ENCODE measurements around the gene KCND3.

The KCND3 gene

GRCh38 chr1:111735858-111736544, 253.5 kb downstream of the KCND3 start:
- H4K20me1 ChIP-seq (ENCODE audit: insufficient read depth, low read length), result no peaks in the 10 kb centered on the region
- no peaks in the 10 kb centered on the region for H3K79me2 ChIP-seq (ENCODE audit: insufficient read depth, low read length)
- no peaks in the 10 kb centered on the region for H3K36me3 ChIP-seq (ENCODE audit: insufficient read depth, low read length)
- TF ChIP-seq CTCF (IDR thresholded peaks at IDR 0.05; ENCODE audit: low read length) (no peak), EZH2 (IDR thresholded peaks at IDR 0.05; ENCODE audit: borderline replicate concordance, low read length) (no peak)
- H3K9me3 ChIP-seq (ENCODE audit: low read length), result no peaks in the 10 kb centered on the region
- H2AFZ ChIP-seq (ENCODE audit: low read length), result no peak overlapping the region
- no peak overlapping the region for H3K27ac ChIP-seq (ENCODE audit: low read depth, low read length, poor library complexity, severe bottlenecking)
- H3F3A ChIP-seq (ENCODE audit: insufficient read depth, low read length), result no peaks in the 10 kb centered on the region
- H3K4me1 ChIP-seq (ENCODE audit: insufficient read depth, low read length, severe bottlenecking), result peaks cover 29% of the 10 kb centered on the region
- no peak overlapping the region for H3K4me2 ChIP-seq (ENCODE audit: low read length)
- no peak overlapping the region for H3K4me3 ChIP-seq (ENCODE audit: low read depth, low read length, poor library complexity, severe bottlenecking)
- H3K9ac ChIP-seq (ENCODE audit: low read length), result no peak overlapping the region
- no peaks in the 10 kb centered on the region for H3K9me2 ChIP-seq (ENCODE audit: low read depth, low read length)
- H3K27me3 ChIP-seq (ENCODE audit: insufficient read depth, low read length), result no peaks in the 10 kb centered on the region

GRCh38 chr1:111735321-111735720, 254.1 kb downstream of the KCND3 start:
- no peak overlapping the region for H3K9ac ChIP-seq (ENCODE audit: low read length)
- no peak overlapping the region for H2AFZ ChIP-seq (ENCODE audit: low read length)
- no peak overlapping the region for H3K27ac ChIP-seq (ENCODE audit: low read depth, low read length, poor library complexity, severe bottlenecking)
- H3K9me3 ChIP-seq (ENCODE audit: low read length), result no peaks in the 10 kb centered on the region
- H3K4me2 ChIP-seq (ENCODE audit: low read length), result no peak overlapping the region
- peaks cover 29% of the 10 kb centered on the region for H3K4me1 ChIP-seq (ENCODE audit: insufficient read depth, low read length, severe bottlenecking)
- H3K27me3 ChIP-seq (ENCODE audit: insufficient read depth, low read length), result no peaks in the 10 kb centered on the region
- H3K9me2 ChIP-seq (ENCODE audit: low read depth, low read length), result no peaks in the 10 kb centered on the region
- TF ChIP-seq CTCF (IDR thresholded peaks at IDR 0.05; ENCODE audit: low read length), result no peak
- TF ChIP-seq EZH2 (IDR thresholded peaks at IDR 0.05; ENCODE audit: borderline replicate concordance, low read length), result no peak
- H3F3A ChIP-seq (ENCODE audit: insufficient read depth, low read length), result no peaks in the 10 kb centered on the region
- H3K4me3 ChIP-seq (ENCODE audit: low read depth, low read length, poor library complexity, severe bottlenecking), result no peak overlapping the region
- no peaks in the 10 kb centered on the region for H3K79me2 ChIP-seq (ENCODE audit: insufficient read depth, low read length)
- no peaks in the 10 kb centered on the region for H4K20me1 ChIP-seq (ENCODE audit: insufficient read depth, low read length)
- no peaks in the 10 kb centered on the region for H3K36me3 ChIP-seq (ENCODE audit: insufficient read depth, low read length)

- no peaks in the 10 kb centered on the region for H3K9me3 ChIP-seq (ENCODE audit: low read length)
- H3K9me2 ChIP-seq (ENCODE audit: low read depth, low read length), result no peaks in the 10 kb centered on the region
- H3K27me3 ChIP-seq (ENCODE audit: insufficient read depth, low read length), result no peaks in the 10 kb centered on the region
- H2AFZ ChIP-seq (ENCODE audit: low read length), result no peak overlapping the region
- H3K27ac ChIP-seq (ENCODE audit: low read depth, low read length, poor library complexity, severe bottlenecking), result no peak overlapping the region
- TF ChIP-seq CTCF (IDR thresholded peaks at IDR 0.05; ENCODE audit: low read length) (no peak), EZH2 (IDR thresholded peaks at IDR 0.05; ENCODE audit: borderline replicate concordance, low read length) (no peak)
- H3K9ac ChIP-seq (ENCODE audit: low read length), result no peak overlapping the region
- H3K4me2 ChIP-seq (ENCODE audit: low read length), result no peak overlapping the region
- no peak overlapping the region for H3K4me3 ChIP-seq (ENCODE audit: low read depth, low read length, poor library complexity, severe bottlenecking)
- no peaks in the 10 kb centered on the region for H3K36me3 ChIP-seq (ENCODE audit: insufficient read depth, low read length)
- H4K20me1 ChIP-seq (ENCODE audit: insufficient read depth, low read length), result no peaks in the 10 kb centered on the region
- H3K4me1 ChIP-seq (ENCODE audit: insufficient read depth, low read length, severe bottlenecking), result peaks cover 25% of the 10 kb centered on the region
- H3K79me2 ChIP-seq (ENCODE audit: insufficient read depth, low read length), result no peaks in the 10 kb centered on the region
- H3F3A ChIP-seq (ENCODE audit: insufficient read depth, low read length), result no peaks in the 10 kb centered on the region
Observed at GRCh38 chr1:111734856-111735255, 254.6 kb downstream of the KCND3 start.
